ENCODE data around the gene GLI3.

The GLI3 gene

DNA sequence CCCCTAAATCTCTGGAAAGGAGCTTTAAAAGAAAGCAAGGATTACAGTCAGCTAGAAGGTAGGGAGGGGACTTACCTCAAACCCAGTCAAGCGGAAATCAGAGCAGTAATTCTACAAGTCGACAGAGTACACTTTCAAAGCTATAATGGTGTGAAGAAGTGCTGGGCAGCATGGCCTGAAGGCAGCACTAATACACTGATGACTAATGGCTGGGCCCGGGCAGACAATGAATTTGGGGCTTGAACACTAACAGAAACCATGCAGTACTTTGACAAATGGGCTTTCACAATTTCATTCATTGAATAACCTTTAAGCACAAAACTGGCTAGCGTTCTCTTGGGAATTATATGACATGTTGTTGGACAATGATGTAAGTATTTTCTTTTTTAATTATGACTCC, 4.7 kb downstream of the GLI3 start (continued):
- peak; percentile 79 for TF ChIP-seq INSM2 (tag by site-specific recombination; IDR thresholded peaks at IDR 0.05)
- TF ChIP-seq ZNF423 (tag by site-specific recombination; IDR thresholded peaks at IDR 0.05): no peak
- TF ChIP-seq ZNF701 (tag by site-specific recombination; IDR thresholded peaks at IDR 0.05): no peak
- TF ChIP-seq ZNF76 (tag by site-specific recombination; IDR thresholded peaks at IDR 0.05; ENCODE audit: borderline replicate concordance, low read depth): no peak
- TF ChIP-seq ZNF24 (tag by site-specific recombination; IDR thresholded peaks at IDR 0.05): peak; percentile 94
- no peak for TF ChIP-seq EGR2 (tag by site-specific recombination; IDR thresholded peaks at IDR 0.05; ENCODE audit: low read depth)
- peak; percentile 79 for TF ChIP-seq ZFP69B (tag by site-specific recombination; IDR thresholded peaks at IDR 0.05)
- TF ChIP-seq SP7 (tag by site-specific recombination; IDR thresholded peaks at IDR 0.05): peak; percentile 90
- TF ChIP-seq ZNF843 (tag by site-specific recombination; IDR thresholded peaks at IDR 0.05): peak; percentile 75
- TF ChIP-seq ZNF133 (tag by site-specific recombination; IDR thresholded peaks at IDR 0.05): no peak
- TF ChIP-seq GFI1B (tag by site-specific recombination; IDR thresholded peaks at IDR 0.05): no peak
- peak; percentile 97 for TF ChIP-seq ZNF18 (tag by site-specific recombination; IDR thresholded peaks at IDR 0.05)
- TF ChIP-seq ZNF792 (tag by site-specific recombination; IDR thresholded peaks at IDR 0.05): no peak
- TF ChIP-seq ZNF473 (tag by site-specific recombination; IDR thresholded peaks at IDR 0.05): no peak
- TF ChIP-seq ZNF571 (tag by site-specific recombination; IDR thresholded peaks at IDR 0.05): no peak
- TF ChIP-seq ZNF521 (tag by site-specific recombination; IDR thresholded peaks at IDR 0.05): no peak
- TF ChIP-seq ZNF777 (tag by site-specific recombination; IDR thresholded peaks at IDR 0.05; ENCODE audit: borderline replicate concordance): no peak
- TF ChIP-seq, protein P1, sequence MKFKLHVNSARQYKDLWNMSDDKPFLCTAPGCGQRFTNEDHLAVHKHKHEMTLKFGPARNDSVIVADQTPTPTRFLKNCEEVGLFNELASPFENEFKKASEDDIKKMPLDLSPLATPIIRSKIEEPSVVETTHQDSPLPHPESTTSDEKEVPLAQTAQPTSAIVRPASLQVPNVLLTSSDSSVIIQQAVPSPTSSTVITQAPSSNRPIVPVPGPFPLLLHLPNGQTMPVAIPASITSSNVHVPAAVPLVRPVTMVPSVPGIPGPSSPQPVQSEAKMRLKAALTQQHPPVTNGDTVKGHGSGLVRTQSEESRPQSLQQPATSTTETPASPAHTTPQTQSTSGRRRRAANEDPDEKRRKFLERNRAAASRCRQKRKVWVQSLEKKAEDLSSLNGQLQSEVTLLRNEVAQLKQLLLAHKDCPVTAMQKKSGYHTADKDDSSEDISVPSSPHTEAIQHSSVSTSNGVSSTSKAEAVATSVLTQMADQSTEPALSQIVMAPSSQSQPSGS (tag by site-specific recombination; IDR thresholded peaks at IDR 0.05; ENCODE audit: low read depth): no peak
- 0 out of 2 replicates have a peak, but pooled peaks have one; percentile 47 for TF ChIP-seq ZNF2 (tag by site-specific recombination; IDR thresholded peaks at IDR 0.05)
- no peak for TF ChIP-seq ZNF121 (tag by site-specific recombination; IDR thresholded peaks at IDR 0.05)
- TF ChIP-seq SCRT1 (tag by site-specific recombination; IDR thresholded peaks at IDR 0.05; ENCODE audit: borderline replicate concordance): 0 out of 2 replicates have a peak, but pooled peaks have one; percentile 49
- no peak for TF ChIP-seq ZNF645 (tag by site-specific recombination; IDR thresholded peaks at IDR 0.05)
- no peak for TF ChIP-seq ZNF544 (tag by site-specific recombination; IDR thresholded peaks at IDR 0.05)
- TF ChIP-seq PRDM2 (tag by site-specific recombination; IDR thresholded peaks at IDR 0.05; ENCODE audit: borderline replicate concordance): no peak
- no peak for TF ChIP-seq ZNF785 (tag by site-specific recombination; IDR thresholded peaks at IDR 0.05)
- no peak for TF ChIP-seq ZNF560 (tag by site-specific recombination; IDR thresholded peaks at IDR 0.05; ENCODE audit: borderline replicate concordance)
- no peak for TF ChIP-seq ZNF510 (tag by site-specific recombination; IDR thresholded peaks at IDR 0.05; ENCODE audit: insufficient replicate concordance)
- no peak for TF ChIP-seq ZNF48 (tag by site-specific recombination; IDR thresholded peaks at IDR 0.05)
